Mesangial cell (primary cell): ENCODE measurements around the gene GPR61. TPM values are rescaled to one million over a fixed set of nuclear protein-coding genes. Genes with fewer than 3 reads are reported as not detected.

ENCODE experiments used
- total RNA-seq: library from RNA; depleted of rRNA; stranded (reverse); fragments of >200 nt; gene quantifications from 2 replicates; pipeline ENCODE4 v1.2.3, GENCODE V29; 2015

Gene GPR61, protein sequence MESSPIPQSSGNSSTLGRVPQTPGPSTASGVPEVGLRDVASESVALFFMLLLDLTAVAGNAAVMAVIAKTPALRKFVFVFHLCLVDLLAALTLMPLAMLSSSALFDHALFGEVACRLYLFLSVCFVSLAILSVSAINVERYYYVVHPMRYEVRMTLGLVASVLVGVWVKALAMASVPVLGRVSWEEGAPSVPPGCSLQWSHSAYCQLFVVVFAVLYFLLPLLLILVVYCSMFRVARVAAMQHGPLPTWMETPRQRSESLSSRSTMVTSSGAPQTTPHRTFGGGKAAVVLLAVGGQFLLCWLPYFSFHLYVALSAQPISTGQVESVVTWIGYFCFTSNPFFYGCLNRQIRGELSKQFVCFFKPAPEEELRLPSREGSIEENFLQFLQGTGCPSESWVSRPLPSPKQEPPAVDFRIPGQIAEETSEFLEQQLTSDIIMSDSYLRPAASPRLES
- total RNA-seq = not detected in 2 replicates

DNA sequence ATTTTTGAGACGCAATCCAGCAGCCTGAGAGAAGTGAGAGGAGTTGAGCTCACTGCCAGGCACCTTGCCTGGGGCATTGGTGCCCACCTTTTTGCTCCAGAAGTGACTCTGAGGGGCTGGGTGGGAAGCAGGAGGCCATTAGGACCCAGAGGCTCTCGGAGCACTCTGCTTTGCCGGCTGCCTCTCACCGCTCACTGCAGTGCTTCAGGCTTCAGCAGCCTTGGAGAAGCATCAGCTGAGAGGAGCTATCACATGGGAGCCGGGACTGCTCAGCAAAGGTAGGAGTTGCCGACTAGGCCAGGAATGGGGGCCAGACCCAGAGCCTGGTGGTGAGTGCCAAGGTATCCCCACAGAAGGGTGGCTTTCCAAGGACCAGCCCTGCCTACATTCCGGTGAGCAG, at the start of gene GPR61:
GPR61 (plus strand) TSS at position 197 of the 400 bp plus-strand sequence. CDS start 3,151 bp downstream, outside the sequence.

DNA sequence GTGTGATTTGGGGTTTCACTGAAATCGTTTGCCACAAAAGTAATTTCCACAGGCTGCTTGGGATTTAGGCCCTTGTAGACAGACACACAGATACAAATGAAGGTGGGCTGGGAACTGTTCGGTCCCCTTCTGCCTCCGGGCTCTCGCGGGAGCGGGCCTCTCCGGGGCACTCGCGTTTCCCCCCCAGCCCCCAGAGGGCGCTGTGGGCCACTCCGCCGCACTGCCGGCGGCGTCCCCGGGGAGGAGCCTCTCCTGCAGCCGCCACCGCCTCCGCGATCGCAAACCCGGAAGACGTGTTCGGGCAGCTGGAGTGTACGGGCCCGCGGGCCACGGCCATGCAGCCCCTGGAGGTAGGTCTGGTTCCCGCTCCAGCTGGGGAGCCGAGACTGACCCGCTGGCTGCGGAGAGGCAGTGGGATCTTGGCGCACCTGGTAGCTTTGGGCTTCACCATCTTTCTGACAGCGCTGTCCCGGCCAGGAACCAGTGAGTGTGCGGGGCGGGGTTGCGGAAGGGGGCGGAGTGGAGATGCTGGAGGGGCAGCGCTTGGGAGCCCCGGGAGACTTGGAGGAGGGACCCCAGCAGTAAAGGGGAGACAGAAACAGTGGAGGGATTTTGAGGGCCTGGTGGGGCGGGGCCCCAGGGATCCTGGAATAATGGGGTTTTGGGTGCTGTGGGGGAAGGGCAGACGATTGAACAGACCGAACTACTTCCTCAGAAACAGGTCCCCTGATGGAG, 45.7 kb upstream of the GPR61 start, which contains the start of gene CYB561D1:
CYB561D1 (plus strand) TSS at position 290 of the 735 bp plus-strand sequence; CDS start at position 336, 46 bp downstream.

GRCh38 chr1:109509176-109510134, 30.2 kb upstream of the GPR61 start, which contains the start of gene AMIGO1:
AMIGO1 (minus strand) TSS chr1:109509727; CDS start chr1:109508912, 815 bp downstream.

DNA sequence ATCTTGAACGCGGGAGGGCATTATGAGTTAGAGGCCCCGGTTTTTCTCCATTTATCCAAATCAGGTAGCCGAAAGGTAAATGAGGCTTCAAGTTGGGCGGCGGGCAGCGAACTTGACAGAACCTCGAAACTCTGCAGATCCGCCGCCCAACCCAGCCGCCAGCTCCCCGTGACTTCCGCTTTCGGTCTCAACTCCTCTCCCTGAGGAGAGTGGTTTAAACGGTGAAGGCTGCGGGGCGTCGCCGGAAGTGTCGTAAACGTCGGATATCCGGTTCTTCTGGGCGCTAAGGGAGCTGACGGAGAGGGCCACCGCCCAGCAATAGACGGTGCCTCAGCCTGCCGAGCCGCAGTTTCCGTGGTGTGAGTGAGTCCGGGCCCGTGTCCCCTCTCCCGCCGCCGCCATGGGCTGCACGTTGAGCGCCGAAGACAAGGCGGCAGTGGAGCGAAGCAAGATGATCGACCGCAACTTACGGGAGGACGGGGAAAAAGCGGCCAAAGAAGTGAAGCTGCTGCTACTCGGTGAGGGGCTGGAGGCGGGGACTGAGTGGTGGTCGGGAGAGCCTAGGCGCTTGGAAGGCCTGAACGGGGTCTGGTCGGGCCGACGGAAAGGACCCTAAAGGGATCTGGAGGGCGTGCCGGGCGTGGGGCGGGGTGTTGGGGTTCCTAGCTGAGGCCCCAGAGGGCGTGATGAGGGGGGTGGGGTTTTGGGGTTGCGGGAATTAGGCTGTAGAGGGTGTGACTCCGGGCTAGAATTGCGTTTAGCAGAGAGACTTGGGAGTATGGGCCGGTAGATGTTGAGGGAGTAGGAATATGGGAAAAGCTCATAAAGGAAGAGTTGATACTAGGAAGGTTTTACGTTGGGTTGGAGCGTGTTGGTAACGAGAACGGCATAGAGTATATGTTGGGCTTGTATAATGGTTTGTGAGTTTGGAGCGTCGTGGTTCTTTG, 8.9 kb downstream of the GPR61 start, which contains the start of gene GNAI3:
GNAI3 (plus strand) TSS at position 295 of the 947 bp plus-strand sequence; CDS start at position 401, 106 bp downstream.

Other genes starting within 250 kb of the GPR61 start
- gene MYBPHL, start 232.9 kb upstream of the GPR61 start, total RNA-seq = not detected in 2 replicates
- gene SORT1, start 142.0 kb upstream of the GPR61 start, total RNA-seq = 37.2 and 69.5 TPM in 2 replicates
- gene PSMA5, start 113.4 kb upstream of the GPR61 start, total RNA-seq = 27.8 and 35.8 TPM in 2 replicates
- gene SYPL2, start 73.3 kb upstream of the GPR61 start, total RNA-seq = 0.13 TPM in 1 of 2 replicates, not detected in the other
- gene ATXN7L2, start 56.0 kb upstream of the GPR61 start, total RNA-seq = 4.4 and 4.9 TPM in 2 replicates
- gene CYB561D1, start 45.8 kb upstream of the GPR61 start, total RNA-seq = 7.2 and 8.6 TPM in 2 replicates
- 0.65 and 2.4 TPM in 2 replicates for gene AMIGO1, start 30.1 kb upstream of the GPR61 start, total RNA-seq
- 5.2 and 8.0 TPM in 2 replicates for gene GNAI3, start 8.7 kb downstream of the GPR61 start, total RNA-seq
- 0.16 TPM in 1 of 2 replicates, not detected in the other for gene GNAT2, start 79.7 kb downstream of the GPR61 start, total RNA-seq
- gene AMPD2, start 80.0 kb downstream of the GPR61 start, total RNA-seq = 59.5 and 63.1 TPM in 2 replicates
- gene GSTM4, start 116.2 kb downstream of the GPR61 start, total RNA-seq = 8.3 and 45.1 TPM in 2 replicates
- 3.7 and 20.5 TPM in 2 replicates for gene GSTM2, start 128.2 kb downstream of the GPR61 start, total RNA-seq
- 32.2 TPM in 1 of 2 replicates, not detected in the other for gene GSTM1, start 147.9 kb downstream of the GPR61 start, total RNA-seq
- 1.8 TPM in 1 of 2 replicates, not detected in the other for gene GSTM5, start 172.4 kb downstream of the GPR61 start, total RNA-seq
- gene GSTM3, start 201.2 kb downstream of the GPR61 start, total RNA-seq = 27.4 and 75.7 TPM in 2 replicates
- gene EPS8L3, start 224.1 kb downstream of the GPR61 start, total RNA-seq = not detected in 2 replicates